Suprapubic skin (tissue), 4 donors: ENCODE results near the gene TPRX1. TPM values are rescaled to one million over a fixed set of nuclear protein-coding genes. Genes with fewer than 3 reads are reported as not detected.

Experiments used
- DNase-seq, 2 donors: peaks; one replicate each; pipeline ENCODE4 v3.0.0-alpha.2; 2019; ENCODE audit warnings: low spot score in 2 of 2
- H3K27ac ChIP-seq: fragments of 200-600 bp; sonication (generic); one replicate; pipeline ENCODE4 v1.5.1; 2019
- H3K27me3 ChIP-seq: fragments of 200-600 bp; sonication (generic); one replicate; pipeline ENCODE4 v1.5.1; 2019
- H3K36me3 ChIP-seq: fragments of 200-600 bp; sonication (generic); one replicate; pipeline ENCODE4 v1.5.1; 2019
- H3K4me1 ChIP-seq: fragments of 200-600 bp; sonication (generic); one replicate; pipeline ENCODE4 v1.5.1; 2019
- H3K4me3 ChIP-seq: fragments of 200-600 bp; sonication (generic); one replicate; pipeline ENCODE4 v1.5.1; 2019; ENCODE audit warnings: mild to moderate bottlenecking
- H3K9me3 ChIP-seq: fragments of 200-600 bp; sonication (generic); one replicate; pipeline ENCODE4 v1.5.1; 2019
- CTCF ChIP-seq, 2 donors: fragments of 200-600 bp in 1 of 2; fragments of 450-650 bp in 1 of 2; sonication (generic) in 1 of 2; IDR thresholded peaks; one replicate each; pipeline ENCODE4 v1.5.1; 2016 to 2019; ENCODE audit warnings: antibody characterized with exemption in 2 of 2, mild to moderate bottlenecking in 1 of 2, moderate library complexity in 1 of 2
- EP300 ChIP-seq: sonication (generic); formaldehyde crosslinking; IDR thresholded peaks from one replicate; pipeline ENCODE4 v1.6.1; 2017; ENCODE audit warnings: antibody characterized with exemption
- POLR2A ChIP-seq, 2 donors: fragments of 450-650 bp; IDR thresholded peaks; one replicate each; pipeline ENCODE4 v1.6.1; 2017; ENCODE audit warnings: antibody characterized with exemption in 2 of 2, mild to moderate bottlenecking in 2 of 2, moderate library complexity in 2 of 2
- POLR2AphosphoS5 ChIP-seq, 3 donors: sonication (generic); formaldehyde crosslinking; IDR thresholded peaks; one replicate each; pipeline ENCODE4 v1.6.1; 2017; ENCODE audit warnings: antibody characterized with exemption in 3 of 3
- WGBS: methylation state at CpG from one replicate; pipeline ENCODE4 v1.1.5; 2018; 5-methylcytosine and 5-hydroxymethylcytosine counted together
- total RNA-seq, 4 donors: library from RNA; depleted of rRNA; stranded (reverse); fragments of >200 nt; gene quantifications; one replicate each; pipeline ENCODE4 v1.1.0, GENCODE V29; 2016

The TPRX1 gene
- total RNA-seq, 4 donors from 2014 or later, result not detected

- Histone ChIP-seq H3K4me3 (no peak overlapping the region), H3K9me3 (no peaks in the 10 kb centered on the region), H3K4me1 (no peaks in the 10 kb centered on the region), H3K27me3 (peaks cover 34% of the 10 kb centered on the region), H3K36me3 (no peaks in the 10 kb centered on the region), H3K27ac (no peak overlapping the region)
- TF ChIP-seq CTCF (IDR thresholded peaks at IDR 0.05), result no peak
- TF ChIP-seq POLR2AphosphoS5 (IDR thresholded peaks at IDR 0.05), result no peak
- TF ChIP-seq EP300, result no peak
- no peak for TF ChIP-seq POLR2A (IDR thresholded peaks at IDR 0.05)
- no peak for DNase-seq
- WGBS, result 32% methylated on average over 10 of the region's 10 CpGs
Observed at GRCh38 chr19:47839913-47840312, 35.6 kb upstream of the TPRX1 start.

GRCh38 chr19:47839411-47839810 lies 35.1 kb upstream of the TPRX1 start:
- no peaks in the 10 kb centered on the region for H3K36me3 ChIP-seq
- no peak for TF ChIP-seq POLR2AphosphoS5 (IDR thresholded peaks at IDR 0.05)
- TF ChIP-seq EP300, result no peak
- no peak for TF ChIP-seq CTCF (IDR thresholded peaks at IDR 0.05)
- TF ChIP-seq POLR2A (IDR thresholded peaks at IDR 0.05), result no peak
- no peaks in the 10 kb centered on the region for H3K9me3 ChIP-seq
- 67% methylated on average over 16 of the region's 16 CpGs for WGBS
- no peak overlapping the region for H3K27ac ChIP-seq
- H3K27me3 ChIP-seq, result peaks cover 34% of the 10 kb centered on the region
- H3K4me1 ChIP-seq, result no peaks in the 10 kb centered on the region
- no peak overlapping the region for H3K4me3 ChIP-seq
- DNase-seq, result no peak

GRCh38 chr19:47836038-47836437 lies 31.7 kb upstream of the TPRX1 start:
- 47% methylated on average over 3 of the region's 8 CpGs for WGBS
- H3K9me3 ChIP-seq, result no peaks in the 10 kb centered on the region
- peaks cover 13% of the 10 kb centered on the region for H3K27me3 ChIP-seq
- H3K27ac ChIP-seq, result no peak overlapping the region
- DNase-seq, result no peak
- H3K4me1 ChIP-seq, result no peaks in the 10 kb centered on the region
- no peaks in the 10 kb centered on the region for H3K36me3 ChIP-seq
- TF ChIP-seq EP300, result no peak
- no peak for TF ChIP-seq POLR2AphosphoS5 (IDR thresholded peaks at IDR 0.05)
- no peak for TF ChIP-seq CTCF (IDR thresholded peaks at IDR 0.05)
- TF ChIP-seq POLR2A (IDR thresholded peaks at IDR 0.05), result no peak
- H3K4me3 ChIP-seq, result no peak overlapping the region

- 94% methylated on average over 4 of the region's 4 CpGs for WGBS
- Histone ChIP-seq H3K4me3 (no peak overlapping the region), H3K27me3 (peaks cover 3% of the 10 kb centered on the region), H3K27ac (no peak overlapping the region), H3K4me1 (no peaks in the 10 kb centered on the region), H3K9me3 (no peaks in the 10 kb centered on the region), H3K36me3 (no peaks in the 10 kb centered on the region)
- DNase-seq, result no peak
- TF ChIP-seq CTCF (IDR thresholded peaks at IDR 0.05), result no peak
- TF ChIP-seq EP300, result no peak
- no peak for TF ChIP-seq POLR2AphosphoS5 (IDR thresholded peaks at IDR 0.05)
- no peak for TF ChIP-seq POLR2A (IDR thresholded peaks at IDR 0.05)
Observed at GRCh38 chr19:47832723-47833122, 28.4 kb upstream of the TPRX1 start.

GRCh38 chr19:47826800-47827199 lies 22.4 kb upstream of the TPRX1 start:
- Histone ChIP-seq H3K9me3 (peaks cover 6% of the 10 kb centered on the region), H3K36me3 (no peaks in the 10 kb centered on the region), H3K27me3 (peaks cover 20% of the 10 kb centered on the region), H3K27ac (no peak overlapping the region), H3K4me3 (no peak overlapping the region), H3K4me1 (no peaks in the 10 kb centered on the region)
- 78% methylated on average over 6 of the region's 6 CpGs for WGBS
- no peak for DNase-seq
- TF ChIP-seq CTCF (IDR thresholded peaks at IDR 0.05) (no peak), EP300 (no peak)
